HepG2 (cell line): Measurements from ENCODE around the gene C20orf96. TPM values are rescaled to one million over a fixed set of nuclear protein-coding genes. Genes with fewer than 3 reads are reported as not detected.

Source experiments
- CEBPB ChIP-seq: IDR thresholded peaks from 2 replicates; pipeline ENCODE4 v1.6.1; 2011; ENCODE audit warnings: low read depth, low read length, improper control_type of control experiment, borderline replicate concordance
- HCFC1 ChIP-seq: fragments of 150-350 bp; IDR thresholded peaks from 2 replicates; pipeline ENCODE4 v1.6.1; 2014; ENCODE audit warnings: low read depth, low read length
- HMGXB3 ChIP-seq: sonication (generic); formaldehyde crosslinking; IDR thresholded peaks from 2 replicates; pipeline ENCODE4 v1.4.0; 2020; ENCODE audit warnings: missing genetic modification reagents, borderline replicate concordance
- JDP2 ChIP-seq: sonication (generic); formaldehyde crosslinking; IDR thresholded peaks from 2 replicates; pipeline ENCODE4 v1.8.1; 2022; ENCODE audit warnings: missing genetic modification reagents, borderline replicate concordance
- MAF1 ChIP-seq: sonication (generic); formaldehyde crosslinking; IDR thresholded peaks from 2 replicates; pipeline ENCODE4 v1.5.0; 2020; ENCODE audit warnings: missing genetic modification reagents, borderline replicate concordance
- MTF2 ChIP-seq: sonication (generic); formaldehyde crosslinking; IDR thresholded peaks from 2 replicates; pipeline ENCODE4 v1.5.0; 2020; ENCODE audit warnings: missing genetic modification reagents, borderline replicate concordance
- NR2F2 ChIP-seq: IDR thresholded peaks from 2 replicates; pipeline ENCODE4 v1.6.1; 2012; ENCODE audit warnings: low read depth, inconsistent platforms, borderline replicate concordance
- PITX1 ChIP-seq: sonication (generic); formaldehyde crosslinking; IDR thresholded peaks from 2 replicates; pipeline ENCODE4 v1.5.1; 2020; ENCODE audit warnings: mild to moderate bottlenecking, missing genetic modification reagents
- PLRG1 ChIP-seq: fragments of 450-650 bp; conservative IDR thresholded peaks from 2 replicates; pipeline ENCODE4 v1.6.1; 2016
- SAFB2 ChIP-seq: sonication (generic); formaldehyde crosslinking; IDR thresholded peaks from 2 replicates; pipeline ENCODE4 v1.5.1; 2020; ENCODE audit warnings: missing genetic modification reagents, low read depth, mild to moderate bottlenecking, borderline replicate concordance
- SOX6 ChIP-seq, 2 experiments: fragments of 450-650 bp in 1 of 2; sonication (generic) in 1 of 2; formaldehyde crosslinking in 1 of 2; IDR thresholded peaks; 2 replicates each; pipeline versions ENCODE4 v1.4.0 to v1.6.1; 2017 to 2020; ENCODE audit warnings: antibody characterized with exemption in 1 of 2, mild to moderate bottlenecking in 1 of 2, missing genetic modification reagents in 1 of 2
- SRSF9 ChIP-seq: fragments of 200-400 bp; formaldehyde crosslinking; IDR thresholded peaks from 2 replicates; pipeline ENCODE4 v1.6.1; 2018; ENCODE audit warnings: borderline replicate concordance, mild to moderate bottlenecking, low read depth, low read length; ENCODE audit not compliant: insufficient read depth, poor library complexity, severe bottlenecking
- STAG1 ChIP-seq: sonication (generic); formaldehyde crosslinking; IDR thresholded peaks from 2 replicates; pipeline ENCODE4 v1.4.0; 2020; ENCODE audit warnings: missing genetic modification reagents
- THAP9 ChIP-seq: sonication (generic); formaldehyde crosslinking; IDR thresholded peaks from 2 replicates; pipeline ENCODE4; 2020; ENCODE audit warnings: missing genetic modification reagents, mild to moderate bottlenecking, borderline replicate concordance
- ZBTB26 ChIP-seq: IDR thresholded peaks from 2 replicates; pipeline ENCODE4 v1.6.1; 2016; ENCODE audit warnings: missing compliant biosample characterization, missing genetic modification reagents, borderline replicate concordance
- ZNF362 ChIP-seq: sonication (generic); formaldehyde crosslinking; IDR thresholded peaks from 2 replicates; pipeline ENCODE4 v1.4.0; 2020; ENCODE audit warnings: missing genetic modification reagents, mild to moderate bottlenecking, borderline replicate concordance
- ZNF510 ChIP-seq: sonication (generic); formaldehyde crosslinking; IDR thresholded peaks from 2 replicates; pipeline ENCODE4 v1.4.0; 2020; ENCODE audit warnings: low read depth, mild to moderate bottlenecking, missing genetic modification reagents
- ZNF644 ChIP-seq: IDR thresholded peaks from 2 replicates; pipeline ENCODE4 v1.6.1; 2016; ENCODE audit warnings: low read depth
- ZNF788 ChIP-seq: sonication (generic); formaldehyde crosslinking; IDR thresholded peaks from 2 replicates; pipeline ENCODE4 v1.5.0; 2020; ENCODE audit warnings: mild to moderate bottlenecking, missing genetic modification reagents, borderline replicate concordance
- polyA plus RNA-seq, 8 experiments: library from polyadenylated mRNA; depleted of rRNA in 3 of 8; stranded (reverse) in 7 of 8; unstranded in 1 of 8; fragments of >200 nt; fragmentation: Illumina TruSeq in 4 of 8; extraction: Trizol in 4 of 8; gene quantifications; 2 replicates each; pipeline versions ENCODE4 v1.2.1 to v1.2.3, GENCODE V29; 2011 to 2016; ENCODE audit warnings: low read depth in 4 of 8, missing spikeins in 1 of 8, mixed read lengths in 1 of 8; ENCODE audit not compliant: insufficient read depth in 1 of 8
- total RNA-seq, 5 experiments: library from RNA; depleted of rRNA; stranded (reverse); fragments of >200 nt; fragmentation: Illumina TruSeq; extraction: Trizol; gene quantifications; 2 replicates each; pipeline ENCODE4 v1.2.3, GENCODE V29; 2016; ENCODE audit warnings: low read depth in 1 of 5

C20orf96 gene
- total and polyA plus RNA-seq, 2 of the 13 experiments (the other 11 are each of a cell fraction or from before 2014, with no cell fraction given), result 3.8 to 20.6 TPM

GRCh38 chr20:290084-290831, at the start of gene C20orf96 (continued):
- TF ChIP-seq MAF1 (CRISPR knock-in tag) (no peak; the same call in 1 of the 2 replicates), HCFC1 (no peak), MTF2 (CRISPR knock-in tag) (no peak), ZBTB26 (CRISPR knock-in tag) (peak; percentile 8; the same call in 1 of the 2 replicates), PLRG1 (no peak), ZNF510 (CRISPR knock-in tag) (no peak), HMGXB3 (CRISPR knock-in tag) (no peak; the same call in 1 of the 2 replicates), PITX1 (CRISPR knock-in tag) (no peak), ZNF788 (CRISPR knock-in tag) (peak; percentile 59; the same call in 1 of the 2 replicates), THAP9 (peak; percentile 68; the same call in 1 of the 2 replicates), STAG1 (CRISPR knock-in tag) (no peak; the same call in none of the 2 replicates), SRSF9 (no peak), SAFB2 (CRISPR knock-in tag) (peak; percentile 66; the same call in 1 of the 2 replicates), JDP2 (CRISPR knock-in tag) (no peak), CEBPB (no peak), SOX6 (IDR thresholded peaks at IDR 0.05) (no peak), SOX6 (CRISPR knock-in tag; IDR thresholded peaks at IDR 0.05) (peak; percentile 69), NR2F2 (peak; percentile 36; the same call in 1 of the 2 replicates), ZNF644 (CRISPR knock-in tag) (no peak), ZNF362 (CRISPR knock-in tag) (peak; percentile 98)
